HG02678 (cell line): ENCODE measurements around the gene GUSB.
"Not testable (repeated sequence)": the region's sequence is repeated elsewhere in the genome, so short reads cannot be mapped to it uniquely, and the experiment has no call there.

ENCODE experiments used
- ATAC-seq: cut with Tn5 transposase; IDR thresholded peaks from one replicate; pipeline ENCODE4 v1.9.1; 2021; ENCODE audit warnings: mild to moderate bottlenecking, moderate library complexity; ENCODE audit not compliant: unreplicated experiment

The GUSB gene

GRCh38 chr7:65976659-65977196 is 5.3 kb downstream of the GUSB start:
- no peak for ATAC-seq

- no peak for ATAC-seq
Observed at GRCh38 chr7:65975814-65976445, 6.1 kb downstream of the GUSB start.

- ATAC-seq: no peak
Observed at GRCh38 chr7:65974876-65975275, 7.1 kb downstream of the GUSB start.

GRCh38 chr7:65974191-65974801 is 7.7 kb downstream of the GUSB start:
- no peak for ATAC-seq

GRCh38 chr7:65972976-65973375 is 9.0 kb downstream of the GUSB start:
- ATAC-seq: no peak

- no peak for ATAC-seq
Observed at GRCh38 chr7:65971021-65971420, 11.0 kb downstream of the GUSB start.

- no peak for ATAC-seq
Observed at GRCh38 chr7:65968256-65969185, 13.5 kb downstream of the GUSB start.

- ATAC-seq: no peak
Observed at GRCh38 chr7:65967361-65968155, 14.5 kb downstream of the GUSB start.

- ATAC-seq: no peak
Observed at GRCh38 chr7:65966146-65966545, 15.9 kb downstream of the GUSB start.

- not testable (repeated sequence) for ATAC-seq
Observed at GRCh38 chr7:65964671-65965070, 17.3 kb downstream of the GUSB start.

- ATAC-seq: no peak
Observed at GRCh38 chr7:65962033-65962432, 20.0 kb downstream of the GUSB start.

GRCh38 chr7:65960351-65961074 is 21.5 kb downstream of the GUSB start:
- ATAC-seq: no peak

GRCh38 chr7:65955718-65956117 is 26.3 kb downstream of the GUSB start:
- ATAC-seq: no peak

GRCh38 chr7:65953890-65954450 is 28.0 kb downstream of the GUSB start:
- no peak for ATAC-seq

GRCh38 chr7:65953001-65953720 is 28.9 kb downstream of the GUSB start:
- no peak for ATAC-seq

- no peak for ATAC-seq
Observed at GRCh38 chr7:65951837-65952578, 30.0 kb downstream of the GUSB start.

GRCh38 chr7:65946904-65947303 is 35.1 kb downstream of the GUSB start:
- no peak for ATAC-seq

- ATAC-seq: not testable (repeated sequence)
Observed at GRCh38 chr7:65945787-65946186, 36.2 kb downstream of the GUSB start.
